Measurements from ENCODE around the gene ARHGEF19.
"Not testable (repeated sequence)": the region's sequence is repeated elsewhere in the genome, so short reads cannot be mapped to it uniquely, and the experiment has no call there.

Gene ARHGEF19

GRCh38 chr1:16178596-16179497 lies 33.6 kb downstream of the ARHGEF19 start:
- DNase-seq: no peak

- DNase-seq: no peak
Observed at GRCh38 chr1:16177306-16177705, 35.1 kb downstream of the ARHGEF19 start.

GRCh38 chr1:16176653-16177052 lies 35.8 kb downstream of the ARHGEF19 start:
- DNase-seq: no peak

GRCh38 chr1:16175610-16176553 lies 36.6 kb downstream of the ARHGEF19 start:
- DNase-seq: peak; percentile 90

- DNase-seq: no peak
Observed at GRCh38 chr1:16174886-16175598, 37.4 kb downstream of the ARHGEF19 start.

GRCh38 chr1:16174261-16174868 lies 38.1 kb downstream of the ARHGEF19 start:
- DNase-seq: no peak

- peak; percentile 49 for DNase-seq
Observed at GRCh38 chr1:16173447-16174260, 38.8 kb downstream of the ARHGEF19 start.

- no peak for DNase-seq
Observed at GRCh38 chr1:16172964-16173446, 39.4 kb downstream of the ARHGEF19 start.

- DNase-seq: no peak
Observed at GRCh38 chr1:16172218-16172830, 40.1 kb downstream of the ARHGEF19 start.

GRCh38 chr1:16171314-16172151 lies 40.9 kb downstream of the ARHGEF19 start:
- no peak for DNase-seq

GRCh38 chr1:16170283-16170673 lies 42.2 kb downstream of the ARHGEF19 start:
- DNase-seq: no peak

- no peak for DNase-seq
Observed at GRCh38 chr1:16168622-16169360, 43.7 kb downstream of the ARHGEF19 start.

GRCh38 chr1:16168144-16168495 lies 44.3 kb downstream of the ARHGEF19 start:
- DNase-seq: not testable (repeated sequence)

- DNase-seq: peak; percentile 53
Observed at GRCh38 chr1:16167331-16168143, 44.9 kb downstream of the ARHGEF19 start.

- DNase-seq: no peak
Observed at GRCh38 chr1:16166117-16166516, 46.3 kb downstream of the ARHGEF19 start.

- DNase-seq: no peak
Observed at GRCh38 chr1:16165548-16165947, 46.9 kb downstream of the ARHGEF19 start.

- DNase-seq: no peak
Observed at GRCh38 chr1:16165073-16165364, 47.4 kb downstream of the ARHGEF19 start.

- no peak for DNase-seq
Observed at GRCh38 chr1:16164213-16165072, 48.0 kb downstream of the ARHGEF19 start.

All from RPMI8226 (cell line).